ENCODE results near the gene MFNG.

The MFNG gene

GRCh38 chr22:37431801-37432707 lies 54.1 kb downstream of the MFNG start:
- Mint-ChIP-seq H3K9me3 (no peaks in the 10 kb centered on the region), H3K27me3 (peaks cover 22% of the 10 kb centered on the region), H3K4me3 (no peak overlapping the region)

GRCh38 chr22:37431366-37431765 lies 54.8 kb downstream of the MFNG start:
- H3K27ac Mint-ChIP-seq, result no peak overlapping the region
- peaks cover 22% of the 10 kb centered on the region for H3K27me3 Mint-ChIP-seq
- no peak overlapping the region for H3K4me3 Mint-ChIP-seq
- peaks cover 1% of the 10 kb centered on the region for H3K36me3 Mint-ChIP-seq
- H3K9me3 Mint-ChIP-seq, result no peaks in the 10 kb centered on the region
- H3K4me1 Mint-ChIP-seq, result peaks cover 9% of the 10 kb centered on the region

More at GRCh38 chr22:37431801-37432707, 54.1 kb downstream of the MFNG start:
- peaks cover 1% of the 10 kb centered on the region for H3K36me3 Mint-ChIP-seq
- H3K27ac Mint-ChIP-seq, result peak overlapping the region; percentile 51
- peaks cover 9% of the 10 kb centered on the region for H3K4me1 Mint-ChIP-seq

- H3K27ac Mint-ChIP-seq, result no peak overlapping the region
- peaks cover 1% of the 10 kb centered on the region for H3K36me3 Mint-ChIP-seq
- H3K4me1 Mint-ChIP-seq, result peaks cover 9% of the 10 kb centered on the region
- no peak overlapping the region for H3K4me3 Mint-ChIP-seq
- no peaks in the 10 kb centered on the region for H3K9me3 Mint-ChIP-seq
- peaks cover 24% of the 10 kb centered on the region for H3K27me3 Mint-ChIP-seq
Measured at GRCh38 chr22:37430941-37431340, 55.2 kb downstream of the MFNG start.

- H3K36me3 Mint-ChIP-seq, result peaks cover 1% of the 10 kb centered on the region
- peak overlapping the region; percentile 59 for H3K27ac Mint-ChIP-seq
- H3K9me3 Mint-ChIP-seq, result no peaks in the 10 kb centered on the region
- peak overlapping the region; percentile 49 for H3K4me3 Mint-ChIP-seq
- peaks cover 29% of the 10 kb centered on the region for H3K27me3 Mint-ChIP-seq
- peaks cover 9% of the 10 kb centered on the region for H3K4me1 Mint-ChIP-seq
Measured at GRCh38 chr22:37428649-37429586, 57.3 kb downstream of the MFNG start.

GRCh38 chr22:37427711-37428635 lies 58.2 kb downstream of the MFNG start:
- Mint-ChIP-seq H3K4me1 (peaks cover 9% of the 10 kb centered on the region), H3K27me3 (peaks cover 29% of the 10 kb centered on the region), H3K36me3 (peaks cover 1% of the 10 kb centered on the region), H3K4me3 (peak overlapping the region; percentile 59), H3K27ac (peak overlapping the region; percentile 59), H3K9me3 (no peaks in the 10 kb centered on the region)

GRCh38 chr22:37427135-37427710 lies 59.0 kb downstream of the MFNG start, which contains the start of gene ELFN2:
TSS of gene ELFN2 (minus strand) at chr22:37427479. CDS start at chr22:37375534, 51,945 bp downstream.
- Mint-ChIP-seq H3K4me1 (peaks cover 7% of the 10 kb centered on the region), H3K36me3 (no peaks in the 10 kb centered on the region), H3K27ac (peak within 1 kb of the TSS; percentile 59), H3K4me3 (peak within 1 kb of the TSS; percentile 59), H3K9me3 (no peaks in the 10 kb centered on the region), H3K27me3 (peaks cover 26% of the 10 kb centered on the region)

GRCh38 chr22:37426706-37427134 lies 59.5 kb downstream of the MFNG start:
- H3K27ac Mint-ChIP-seq, result no peak overlapping the region
- no peaks in the 10 kb centered on the region for H3K9me3 Mint-ChIP-seq
- peaks cover 24% of the 10 kb centered on the region for H3K27me3 Mint-ChIP-seq
- peaks cover 3% of the 10 kb centered on the region for H3K4me1 Mint-ChIP-seq
- H3K4me3 Mint-ChIP-seq, result peak overlapping the region; percentile 30
- H3K36me3 Mint-ChIP-seq, result no peaks in the 10 kb centered on the region

- no peaks in the 10 kb centered on the region for H3K36me3 Mint-ChIP-seq
- H3K4me3 Mint-ChIP-seq, result peak overlapping the region; percentile 7
- peaks cover 3% of the 10 kb centered on the region for H3K4me1 Mint-ChIP-seq
- H3K9me3 Mint-ChIP-seq, result no peaks in the 10 kb centered on the region
- H3K27ac Mint-ChIP-seq, result no peak overlapping the region
- peaks cover 24% of the 10 kb centered on the region for H3K27me3 Mint-ChIP-seq
Measured at GRCh38 chr22:37425800-37426705, 60.1 kb downstream of the MFNG start.

GRCh38 chr22:37425369-37425768 lies 60.8 kb downstream of the MFNG start:
- Mint-ChIP-seq H3K4me3 (no peak overlapping the region), H3K9me3 (no peaks in the 10 kb centered on the region), H3K27me3 (peaks cover 23% of the 10 kb centered on the region), H3K36me3 (no peaks in the 10 kb centered on the region), H3K27ac (no peak overlapping the region), H3K4me1 (peaks cover 6% of the 10 kb centered on the region)

GRCh38 chr22:37423283-37423682 lies 62.9 kb downstream of the MFNG start:
- H3K9me3 Mint-ChIP-seq, result no peaks in the 10 kb centered on the region
- no peak overlapping the region for H3K27ac Mint-ChIP-seq
- H3K4me3 Mint-ChIP-seq, result no peak overlapping the region
- peaks cover 27% of the 10 kb centered on the region for H3K27me3 Mint-ChIP-seq
- no peaks in the 10 kb centered on the region for H3K36me3 Mint-ChIP-seq
- peaks cover 13% of the 10 kb centered on the region for H3K4me1 Mint-ChIP-seq

GRCh38 chr22:37421468-37421877 lies 64.7 kb downstream of the MFNG start:
- peaks cover 37% of the 10 kb centered on the region for H3K27me3 Mint-ChIP-seq
- H3K4me3 Mint-ChIP-seq, result no peak overlapping the region
- H3K36me3 Mint-ChIP-seq, result no peaks in the 10 kb centered on the region
- peaks cover 20% of the 10 kb centered on the region for H3K4me1 Mint-ChIP-seq
- no peak overlapping the region for H3K27ac Mint-ChIP-seq
- H3K9me3 Mint-ChIP-seq, result no peaks in the 10 kb centered on the region

GRCh38 chr22:37420686-37421467 lies 65.3 kb downstream of the MFNG start:
- Mint-ChIP-seq H3K27ac (no peak overlapping the region), H3K4me3 (peak overlapping the region; percentile 86)

More at GRCh38 chr22:37420686-37421467, 65.3 kb downstream of the MFNG start:
- H3K27me3 Mint-ChIP-seq, result peaks cover 36% of the 10 kb centered on the region
- peaks cover 26% of the 10 kb centered on the region for H3K4me1 Mint-ChIP-seq
- H3K36me3 Mint-ChIP-seq, result no peaks in the 10 kb centered on the region
- H3K9me3 Mint-ChIP-seq, result no peaks in the 10 kb centered on the region
